Type B pancreatic cell (in vitro differentiated cells): ENCODE results near the gene VOPP1. TPM values are rescaled to one million over a fixed set of nuclear protein-coding genes. Genes with fewer than 3 reads are reported as not detected.

Source experiments
- DNase-seq: peaks from one replicate; pipeline ENCODE4 v3.0.0; 2021; ENCODE audit warnings: mixed read lengths; ENCODE audit not compliant: unreplicated experiment; ENCODE audit errors: extremely low spot score
- H3K27ac Mint-ChIP-seq: 2 replicates; pipeline ENCODE4 v1.8.0; 2021; ENCODE audit warnings: mild to moderate bottlenecking, mixed read lengths
- H3K27me3 Mint-ChIP-seq: 2 replicates; pipeline ENCODE4 v1.8.0; 2021; ENCODE audit warnings: mixed read lengths
- H3K36me3 Mint-ChIP-seq: 2 replicates; pipeline ENCODE4 v1.8.0; 2021; ENCODE audit warnings: mixed read lengths
- H3K4me1 Mint-ChIP-seq: one replicate; pipeline ENCODE4 v1.8.0; 2021; ENCODE audit warnings: mixed read lengths; ENCODE audit not compliant: unreplicated experiment
- H3K4me3 Mint-ChIP-seq: 2 replicates; pipeline ENCODE4 v1.8.0; 2021; ENCODE audit warnings: mild to moderate bottlenecking, mixed read lengths
- H3K9me3 Mint-ChIP-seq: 2 replicates; pipeline ENCODE4 v1.8.0; 2021; ENCODE audit warnings: mixed read lengths
- CTCF ChIP-seq: fragments of 200-600 bp; sonication (generic); conservative IDR thresholded peaks from 2 replicates; pipeline ENCODE4 v1.5.0; 2021; ENCODE audit warnings: antibody characterized with exemption, mild to moderate bottlenecking
- total RNA-seq: library from RNA; stranded (reverse); gene quantifications from 2 replicates; pipeline ENCODE4 v1.2.1, GENCODE V29; 2021; ENCODE audit warnings: low replicate concordance

The VOPP1 gene
- total RNA-seq, 1 donor from 2014 or later, result 38.9 TPM

GRCh38 chr7:55463686-55464262 is 108.5 kb downstream of the VOPP1 start:
- Mint-ChIP-seq H3K27ac (no peak overlapping the region), H3K9me3 (peaks cover 15% of the 10 kb centered on the region), H3K27me3 (no peaks in the 10 kb centered on the region), H3K4me3 (no peak overlapping the region), H3K4me1 (no peaks in the 10 kb centered on the region), H3K36me3 (peaks cover 35% of the 10 kb centered on the region)
- no peak for DNase-seq
- no peak for TF ChIP-seq CTCF

GRCh38 chr7:55458351-55458750 is 114.0 kb downstream of the VOPP1 start:
- H3K4me3 Mint-ChIP-seq, result no peak overlapping the region
- TF ChIP-seq CTCF, result no peak
- no peaks in the 10 kb centered on the region for H3K4me1 Mint-ChIP-seq
- H3K9me3 Mint-ChIP-seq, result peaks cover 9% of the 10 kb centered on the region
- peaks cover 9% of the 10 kb centered on the region for H3K36me3 Mint-ChIP-seq
- no peaks in the 10 kb centered on the region for H3K27me3 Mint-ChIP-seq
- H3K27ac Mint-ChIP-seq, result no peak overlapping the region
- DNase-seq, result no peak

- Mint-ChIP-seq H3K4me1 (no peaks in the 10 kb centered on the region), H3K9me3 (peaks cover 9% of the 10 kb centered on the region), H3K27ac (no peak overlapping the region), H3K27me3 (no peaks in the 10 kb centered on the region), H3K36me3 (peaks cover 6% of the 10 kb centered on the region), H3K4me3 (no peak overlapping the region)
- TF ChIP-seq CTCF, result no peak
- DNase-seq, result no peak
Observed at GRCh38 chr7:55457801-55458200, 114.5 kb downstream of the VOPP1 start.

- no peaks in the 10 kb centered on the region for H3K36me3 Mint-ChIP-seq
- H3K4me1 Mint-ChIP-seq, result no peaks in the 10 kb centered on the region
- no peaks in the 10 kb centered on the region for H3K27me3 Mint-ChIP-seq
- H3K4me3 Mint-ChIP-seq, result no peak overlapping the region
- no peak overlapping the region for H3K27ac Mint-ChIP-seq
- no peak for TF ChIP-seq CTCF
- DNase-seq, result no peak
- no peaks in the 10 kb centered on the region for H3K9me3 Mint-ChIP-seq
Observed at GRCh38 chr7:55452971-55453370, 119.3 kb downstream of the VOPP1 start.

- H3K27ac Mint-ChIP-seq, result no peak overlapping the region
- H3K36me3 Mint-ChIP-seq, result no peaks in the 10 kb centered on the region
- DNase-seq, result no peak
- no peaks in the 10 kb centered on the region for H3K9me3 Mint-ChIP-seq
- H3K27me3 Mint-ChIP-seq, result no peaks in the 10 kb centered on the region
- no peak overlapping the region for H3K4me3 Mint-ChIP-seq
- TF ChIP-seq CTCF, result no peak
- no peaks in the 10 kb centered on the region for H3K4me1 Mint-ChIP-seq
Observed at GRCh38 chr7:55449992-55450535, 122.2 kb downstream of the VOPP1 start.
